Subcutaneous adipose tissue (tissue), 4 donors: ENCODE data around the gene IFI30. TPM values are rescaled to one million over a fixed set of nuclear protein-coding genes. Genes with fewer than 3 reads are reported as not detected.

ENCODE experiments used
- total RNA-seq, 4 donors: library from RNA; depleted of rRNA; stranded (reverse); fragments of >200 nt; gene quantifications; one replicate each; pipeline ENCODE4 v1.1.0, GENCODE V29; 2016
- TF ChIP-seq, protein P1 (sequence below): fragments of 450-650 bp; IDR thresholded peaks from one replicate; pipeline ENCODE4 v1.5.1; 2016; ENCODE audit warnings: low read depth, mild to moderate bottlenecking, control low read depth, antibody characterized with exemption, moderate library complexity

IFI30 gene
- total RNA-seq, 4 donors from 2014 or later: 47.8 to 934 (median 110) TPM

DNA sequence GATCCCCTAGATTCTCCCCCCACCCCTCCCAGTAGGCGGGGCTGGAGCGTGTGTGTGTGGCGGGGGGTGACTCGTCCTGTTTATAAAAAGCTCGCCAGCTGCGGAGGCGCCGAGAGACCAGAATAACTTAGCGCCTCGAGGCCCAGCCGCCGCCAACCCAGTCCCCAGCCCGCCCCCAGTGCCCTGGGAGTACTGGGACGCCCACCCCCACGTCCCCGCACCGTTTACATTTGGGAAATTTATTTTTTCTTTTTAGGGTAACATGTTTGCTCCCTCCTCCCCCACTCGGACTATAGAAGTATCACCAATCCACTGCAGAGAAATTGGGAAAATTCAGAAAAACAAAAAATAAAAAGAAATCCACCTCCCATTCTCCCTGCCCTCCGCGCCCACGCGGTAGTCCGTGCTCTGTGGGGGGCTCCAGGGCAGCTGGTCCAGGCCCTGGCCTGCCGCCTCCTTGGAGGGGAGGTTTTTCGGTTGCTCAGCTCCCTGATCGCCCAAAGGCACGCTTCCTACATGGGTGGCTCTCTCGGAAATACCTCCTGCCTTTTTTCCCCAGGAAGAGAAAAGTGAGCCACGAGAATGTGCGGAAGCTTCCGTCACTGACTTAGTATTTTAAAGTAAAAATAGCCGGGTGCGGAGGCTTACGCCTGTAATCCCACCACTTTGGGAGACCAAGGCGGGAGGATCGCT lies 31.7 kb downstream of the IFI30 start:
- TF ChIP-seq, protein P1, sequence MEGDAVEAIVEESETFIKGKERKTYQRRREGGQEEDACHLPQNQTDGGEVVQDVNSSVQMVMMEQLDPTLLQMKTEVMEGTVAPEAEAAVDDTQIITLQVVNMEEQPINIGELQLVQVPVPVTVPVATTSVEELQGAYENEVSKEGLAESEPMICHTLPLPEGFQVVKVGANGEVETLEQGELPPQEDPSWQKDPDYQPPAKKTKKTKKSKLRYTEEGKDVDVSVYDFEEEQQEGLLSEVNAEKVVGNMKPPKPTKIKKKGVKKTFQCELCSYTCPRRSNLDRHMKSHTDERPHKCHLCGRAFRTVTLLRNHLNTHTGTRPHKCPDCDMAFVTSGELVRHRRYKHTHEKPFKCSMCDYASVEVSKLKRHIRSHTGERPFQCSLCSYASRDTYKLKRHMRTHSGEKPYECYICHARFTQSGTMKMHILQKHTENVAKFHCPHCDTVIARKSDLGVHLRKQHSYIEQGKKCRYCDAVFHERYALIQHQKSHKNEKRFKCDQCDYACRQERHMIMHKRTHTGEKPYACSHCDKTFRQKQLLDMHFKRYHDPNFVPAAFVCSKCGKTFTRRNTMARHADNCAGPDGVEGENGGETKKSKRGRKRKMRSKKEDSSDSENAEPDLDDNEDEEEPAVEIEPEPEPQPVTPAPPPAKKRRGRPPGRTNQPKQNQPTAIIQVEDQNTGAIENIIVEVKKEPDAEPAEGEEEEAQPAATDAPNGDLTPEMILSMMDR: no peak

DNA sequence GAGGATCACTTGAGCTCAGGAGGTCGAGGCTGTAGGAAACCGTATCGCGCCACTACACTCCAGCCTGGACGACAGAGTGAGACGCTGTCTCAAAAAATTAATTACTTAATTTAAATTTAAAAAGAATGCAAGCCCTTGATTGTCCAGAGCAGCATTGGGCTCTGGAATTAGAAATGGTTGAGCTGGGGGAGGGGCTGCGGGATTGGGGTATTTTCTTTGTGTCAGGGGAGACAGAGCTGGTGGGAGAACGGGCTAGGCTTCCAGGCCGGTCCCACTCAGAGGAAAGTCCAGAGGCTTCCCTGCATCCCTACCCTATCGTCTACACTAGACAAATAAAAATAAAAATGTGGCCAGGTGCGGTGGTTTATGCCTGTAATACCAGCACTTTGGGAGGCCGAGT lies 32.4 kb downstream of the IFI30 start:
- TF ChIP-seq, protein P1: no peak

DNA sequence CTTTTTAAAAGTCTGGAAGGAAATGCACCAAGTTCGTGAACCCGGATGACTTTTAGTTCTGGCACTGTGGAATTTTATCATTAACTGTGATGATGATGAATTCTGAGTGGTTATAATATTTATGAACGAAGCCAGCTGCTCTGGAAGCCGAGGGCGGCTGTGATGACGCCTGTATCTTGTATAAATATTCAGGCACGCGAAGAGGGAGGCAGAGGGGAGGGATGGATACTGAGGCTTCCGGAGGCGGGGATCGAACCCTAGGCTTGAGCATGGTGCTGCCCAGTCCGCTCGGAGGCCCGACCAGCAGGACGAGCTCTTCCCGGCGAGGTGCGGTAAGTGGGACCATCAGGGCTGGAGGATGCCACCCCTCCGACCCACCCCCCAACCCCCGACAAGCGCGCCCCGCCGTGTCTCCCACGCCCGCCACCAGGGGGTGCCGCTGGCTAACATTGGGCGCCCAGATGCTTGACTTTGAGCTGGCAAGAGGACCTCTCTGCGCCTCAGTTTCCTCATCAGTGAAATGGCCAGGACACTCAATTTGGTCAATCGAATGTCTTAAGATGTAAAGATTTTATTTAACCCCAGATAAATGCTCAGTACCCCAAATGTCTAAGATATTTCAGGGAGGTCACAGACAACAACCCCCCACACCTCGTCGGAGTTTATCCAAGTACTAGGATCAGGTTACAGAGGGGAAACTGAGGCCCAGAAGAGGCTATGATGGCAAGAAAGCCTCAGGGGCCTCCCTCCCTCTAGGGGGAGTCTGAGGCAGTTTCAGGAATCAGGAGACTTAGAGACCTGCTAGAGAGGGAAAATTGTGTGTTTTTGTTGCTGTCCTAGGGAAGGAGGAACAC lies 34.7 kb downstream of the IFI30 start:
- TF ChIP-seq, protein P1: no peak

DNA sequence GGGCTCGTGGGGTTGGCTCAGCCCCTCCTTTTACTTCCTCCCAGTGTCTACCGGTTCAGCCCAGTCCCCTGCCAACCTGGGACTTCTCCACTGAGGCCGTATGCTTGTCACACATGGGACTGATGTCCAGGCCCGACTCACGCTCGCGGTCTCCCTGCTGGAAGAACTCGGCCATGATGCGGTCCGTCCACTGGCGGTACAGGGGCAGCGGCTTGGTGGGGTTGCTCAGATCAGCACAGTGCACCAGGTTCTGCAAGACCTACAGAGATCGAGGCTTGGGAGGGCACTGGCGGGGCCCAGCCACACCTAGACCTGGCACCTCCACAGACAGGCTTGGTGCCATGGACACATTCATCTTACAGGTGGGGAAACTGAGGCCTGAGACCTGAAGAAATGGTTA lies 38.1 kb downstream of the IFI30 start:
- TF ChIP-seq, protein P1: no peak

DNA sequence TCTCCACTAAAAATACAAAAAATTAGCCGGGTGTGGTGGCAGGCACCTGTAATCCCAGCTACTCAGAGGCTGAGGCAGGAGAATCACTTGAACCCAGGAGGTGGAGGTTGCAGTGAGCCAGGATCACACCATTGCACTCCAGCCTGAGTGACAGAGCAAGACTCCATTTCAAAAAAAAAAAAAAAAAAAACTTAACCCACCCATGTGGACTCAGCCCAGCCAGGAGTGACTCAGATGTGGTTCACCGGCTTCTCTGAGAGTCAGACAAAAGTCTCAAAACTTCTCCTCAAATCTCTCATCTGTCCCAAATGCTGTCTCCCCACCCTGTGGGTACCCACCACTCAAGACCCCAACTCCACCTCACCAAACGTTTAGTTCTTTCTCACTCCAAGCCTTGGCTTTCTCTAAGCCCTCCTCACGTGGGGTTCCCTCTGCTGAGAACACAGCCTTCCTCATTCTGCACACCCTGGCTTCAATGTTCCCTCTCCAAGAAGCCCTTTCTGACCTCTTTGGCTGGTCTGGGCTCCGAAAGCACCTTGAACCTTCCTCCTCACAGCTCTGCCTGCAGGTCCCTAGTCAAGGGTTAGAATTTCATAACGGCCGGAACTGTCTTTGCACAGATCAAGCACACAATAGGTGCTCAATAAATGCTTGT lies 41.3 kb downstream of the IFI30 start:
- TF ChIP-seq, protein P1: no peak

DNA sequence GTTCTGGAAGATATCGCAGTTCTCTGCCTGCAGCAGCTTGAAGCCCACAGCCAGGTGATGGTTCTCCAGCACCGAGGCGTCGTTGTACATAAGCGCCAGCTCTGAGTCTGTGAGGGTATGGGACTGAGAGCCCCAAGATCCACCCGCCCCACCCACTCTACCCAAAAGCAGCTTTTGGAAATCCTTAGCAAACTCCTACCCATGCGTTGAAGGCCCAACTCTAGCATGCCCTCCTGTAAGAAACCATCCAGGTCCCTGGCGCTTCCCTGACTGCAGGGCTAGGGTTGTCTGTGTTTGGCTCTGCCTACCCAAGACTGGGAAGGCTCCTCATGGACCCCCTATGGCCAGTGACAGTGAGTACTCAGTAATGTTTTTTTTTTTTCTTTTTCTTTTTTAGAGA lies 43.2 kb downstream of the IFI30 start:
- TF ChIP-seq, protein P1: no peak

DNA sequence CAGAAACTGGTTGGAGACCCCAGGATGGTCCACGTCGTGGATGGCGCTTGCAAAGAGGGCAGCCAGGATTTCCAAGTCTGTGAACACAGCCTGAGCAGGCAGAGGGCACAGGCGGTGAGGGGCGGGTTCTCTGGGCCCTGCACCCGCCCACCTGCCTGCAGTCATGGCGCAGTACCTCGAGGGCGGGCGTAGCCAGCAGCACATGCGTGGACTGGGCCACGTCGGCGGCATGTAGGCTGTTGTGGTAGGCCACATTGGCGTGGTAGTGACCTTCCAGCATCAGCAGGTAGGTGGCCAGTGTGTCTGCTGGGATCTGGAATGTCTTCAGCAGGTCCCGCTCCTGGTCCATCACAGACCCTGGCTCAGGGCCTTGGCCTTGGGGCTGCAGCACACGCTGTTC lies 44.5 kb downstream of the IFI30 start:
- TF ChIP-seq, protein P1: no peak
